AG09319 (cell line): ENCODE results near the gene TOR4A.

Experiments used
- DNase-seq: peaks from one replicate; pipeline ENCODE4 v3.0.0-alpha.2; 2010; ENCODE audit warnings: low read depth; ENCODE audit errors: extremely low read depth
- CTCF ChIP-seq: IDR thresholded peaks from 2 replicates; pipeline ENCODE4 v1.5.1; 2011; ENCODE audit warnings: low read depth, mild to moderate bottlenecking, inconsistent platforms, low read length, moderate library complexity

The TOR4A gene

GRCh38 chr9:137279741-137280473, 2.4 kb downstream of the TOR4A start:
- TF ChIP-seq CTCF, result no peak
- no peak for DNase-seq

- DNase-seq, result no peak
- TF ChIP-seq CTCF, result no peak
Observed at GRCh38 chr9:137280474-137281344, 3.2 kb downstream of the TOR4A start.

GRCh38 chr9:137281345-137282116, 4.0 kb downstream of the TOR4A start:
- DNase-seq, result no peak
- no peak for TF ChIP-seq CTCF

GRCh38 chr9:137286975-137287383, 9.5 kb downstream of the TOR4A start:
- peak; percentile 32 for TF ChIP-seq CTCF
- DNase-seq, result no peak

- TF ChIP-seq CTCF, result no peak
- DNase-seq, result no peak
Observed at GRCh38 chr9:137293094-137293481, 15.6 kb downstream of the TOR4A start.

GRCh38 chr9:137293482-137294090, 16.1 kb downstream of the TOR4A start:
- no peak for DNase-seq
- no peak for TF ChIP-seq CTCF
